Fibroblast of lung (primary cell): ENCODE results near the gene ANKRD66.

Experiments
- CTCF ChIP-seq, 2 donors: IDR thresholded peaks in 1 of 2; conservative IDR thresholded peaks in 1 of 2; 1 replicate in 1 of 2; 2 replicates in 1 of 2; pipeline ENCODE4 v1.5.1; 2011 to 2012; ENCODE audit warnings: low read length in 2 of 2, control low read depth in 1 of 2, inconsistent platforms in 1 of 2, low read depth in 1 of 2, mild to moderate bottlenecking in 1 of 2
- EZH2 ChIP-seq: IDR thresholded peaks from 2 replicates; pipeline ENCODE4 v1.5.1; 2012; ENCODE audit warnings: low read length, control low read depth, mild to moderate bottlenecking; ENCODE audit errors: missing control alignments

GRCh38 chr6:46776070-46776712 lies 29.5 kb downstream of the ANKRD66 start:
- TF ChIP-seq CTCF (conservative IDR thresholded peaks at IDR 0.05 in 1 of 2, IDR thresholded peaks at IDR 0.05 in 1 of 2; ENCODE audit: low read depth in 1 of 2, low read length in 2 of 2) (no peak), EZH2 (no peak)
